ENCODE results near the gene PTPDC1.

The PTPDC1 gene

GRCh38 chr9:94140418-94140780 lies 56.1 kb downstream of the PTPDC1 start:
- in situ Hi-C loops (cut with MboI; ENCODE audit: low sequenced_read_pairs), result no loop called here

DNA sequence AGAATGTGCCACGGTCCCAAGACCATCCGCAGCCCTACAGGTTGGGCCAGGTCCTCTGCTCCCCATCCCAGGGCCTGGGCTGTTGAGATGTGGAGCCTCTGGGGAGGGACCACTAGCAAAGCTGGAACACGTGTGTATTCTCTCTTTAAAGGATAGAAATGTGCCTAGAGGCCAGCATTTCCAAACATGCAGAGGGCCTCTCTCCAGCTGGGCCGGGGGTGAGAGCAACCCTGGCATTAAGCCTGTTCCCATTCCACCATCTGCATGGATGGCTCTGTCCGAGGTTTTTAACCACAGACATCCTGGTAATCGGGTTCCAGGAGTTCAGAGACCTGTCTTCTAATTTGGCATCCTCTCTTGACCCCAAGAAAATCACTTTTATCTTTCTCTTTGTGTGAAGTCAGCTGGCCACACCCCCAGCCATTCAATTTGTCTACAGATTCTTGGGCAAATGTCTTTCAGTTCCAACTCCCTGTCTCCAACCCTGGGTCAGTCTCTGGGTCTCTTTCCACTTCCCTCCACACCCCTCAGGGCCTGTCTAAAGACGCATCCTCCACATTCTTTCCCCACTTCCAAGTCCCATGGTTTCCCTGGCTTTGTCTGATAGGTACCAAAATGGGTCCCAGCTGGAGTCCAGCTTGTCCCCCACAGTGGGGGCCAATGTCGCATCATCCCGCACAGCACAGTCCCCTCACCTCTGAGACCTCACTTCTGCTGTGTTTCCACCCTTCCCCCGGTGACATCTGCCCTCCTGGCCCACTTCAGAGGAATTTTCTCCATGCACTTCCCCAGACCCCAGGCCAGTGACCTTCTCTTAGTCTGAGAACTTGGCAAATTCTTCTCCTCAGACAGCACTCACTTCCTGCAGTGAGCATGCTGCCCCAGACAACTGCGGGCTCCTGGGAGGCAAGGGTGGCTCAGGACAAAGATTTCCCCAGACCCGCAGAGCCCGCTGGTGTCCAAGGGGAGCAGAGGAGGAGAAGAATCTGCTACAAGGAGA lies 56.8 kb downstream of the PTPDC1 start:
- in situ Hi-C loops (cut with MboI; ENCODE audit: low sequenced_read_pairs), result no loop called here

GRCh38 chr9:94142353-94142752 lies 58.1 kb downstream of the PTPDC1 start:
- in situ Hi-C loops (cut with MboI; ENCODE audit: low sequenced_read_pairs), result no loop called here

GRCh38 chr9:94144394-94144793 lies 60.1 kb downstream of the PTPDC1 start:
- in situ Hi-C loops (cut with MboI; ENCODE audit: low sequenced_read_pairs), result no loop called here

GRCh38 chr9:94145640-94146039 lies 61.4 kb downstream of the PTPDC1 start:
- in situ Hi-C loops (cut with MboI; ENCODE audit: low sequenced_read_pairs), result no loop called here

DNA sequence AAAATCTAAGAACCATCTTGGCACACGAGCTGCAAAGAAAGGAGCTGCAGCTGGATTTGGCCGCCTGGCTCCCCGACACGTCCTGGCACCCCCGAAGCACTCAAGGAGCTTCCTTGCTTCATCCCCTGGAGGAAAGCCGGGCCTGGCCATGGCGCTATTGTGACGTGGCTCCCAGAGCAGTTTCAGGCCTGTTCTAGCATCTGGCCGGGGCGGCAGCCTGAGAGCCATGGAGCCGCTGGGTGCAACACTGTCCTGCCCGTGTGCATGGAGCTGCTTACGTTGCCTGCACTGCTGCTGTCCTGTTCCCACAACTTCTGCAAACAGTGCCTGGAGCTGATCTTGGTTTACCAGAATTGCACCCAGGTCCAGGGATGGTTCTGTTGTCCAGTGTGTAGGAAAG lies 63.5 kb downstream of the PTPDC1 start:
- in situ Hi-C loops (cut with MboI; ENCODE audit: low sequenced_read_pairs), result no loop called here

- in situ Hi-C loops (cut with MboI; ENCODE audit: low sequenced_read_pairs), result no loop called here
These were observed 64.2 kb downstream of the PTPDC1 start for GRCh38 chr9:94148419-94148818.

GRCh38 chr9:94149696-94150095 lies 65.4 kb downstream of the PTPDC1 start:
- in situ Hi-C loops (cut with MboI; ENCODE audit: low sequenced_read_pairs), result no loop called here

- in situ Hi-C loops (cut with MboI; ENCODE audit: low sequenced_read_pairs), result no loop called here
These were observed 66.1 kb downstream of the PTPDC1 start for GRCh38 chr9:94150279-94150828.

DNA sequence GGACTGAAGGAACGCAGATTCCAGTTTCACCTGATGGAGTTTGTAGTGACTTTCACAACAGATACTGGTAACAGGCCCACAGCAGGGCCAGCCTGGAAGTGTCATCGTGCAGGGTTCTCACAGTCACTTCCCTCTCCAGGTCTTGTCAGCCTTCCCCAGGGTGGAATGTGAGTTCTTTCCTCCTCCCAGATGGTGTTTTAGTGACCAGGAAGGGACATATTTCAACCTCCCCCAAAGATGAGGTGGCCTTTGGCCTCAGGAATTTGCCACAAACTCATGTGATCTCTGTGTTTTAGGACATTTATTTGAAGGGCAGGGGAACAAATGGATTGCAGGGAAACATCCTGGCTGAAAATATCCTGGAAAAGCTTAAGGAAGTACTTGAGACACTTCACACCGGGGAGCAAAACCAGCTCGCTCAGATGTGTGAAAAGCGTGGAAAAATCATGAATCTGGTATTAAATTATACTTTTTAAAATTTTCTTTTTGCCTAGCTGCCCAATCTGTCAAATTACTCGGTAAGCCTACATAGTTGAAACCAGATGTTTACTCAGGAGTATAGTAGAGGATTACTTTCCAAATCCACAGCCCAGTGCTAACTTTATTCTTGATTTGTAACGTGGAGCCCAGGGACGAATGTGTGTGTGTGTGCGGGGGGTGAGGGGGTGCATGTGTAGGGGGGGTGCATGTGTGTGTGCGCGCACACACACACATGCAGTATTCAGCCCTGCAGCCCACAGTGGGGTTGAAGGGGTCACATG lies 66.8 kb downstream of the PTPDC1 start:
- in situ Hi-C loops (cut with MboI; ENCODE audit: low sequenced_read_pairs), result no loop called here

DNA sequence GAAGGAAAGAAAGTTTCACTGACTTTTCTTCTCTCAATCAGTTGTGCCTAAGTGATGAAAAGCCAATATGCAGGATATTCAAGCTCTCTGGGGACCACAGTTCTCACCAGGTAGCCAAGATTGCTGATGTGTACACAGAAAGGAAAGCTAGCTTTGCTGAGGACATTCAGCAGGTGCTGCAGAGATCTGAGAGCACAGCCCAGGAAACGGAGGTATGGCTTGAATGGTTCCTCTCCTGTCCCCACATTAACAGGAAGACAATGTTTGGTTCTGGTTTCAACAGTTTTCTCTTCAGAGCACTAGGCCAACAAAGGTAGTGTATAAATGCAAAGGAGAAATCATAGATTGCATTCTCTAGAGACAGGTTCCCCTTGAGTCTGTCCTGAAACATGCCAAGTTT lies 69.6 kb downstream of the PTPDC1 start:
- in situ Hi-C loops (cut with MboI; ENCODE audit: low sequenced_read_pairs), result no loop called here

- in situ Hi-C loops (cut with MboI; ENCODE audit: low sequenced_read_pairs), result no loop called here
These were observed 72.2 kb downstream of the PTPDC1 start for GRCh38 chr9:94156348-94157049.

- in situ Hi-C loops (cut with MboI; ENCODE audit: low sequenced_read_pairs), result no loop called here
These were observed 73.0 kb downstream of the PTPDC1 start for GRCh38 chr9:94157050-94157801.

All from hTERT RPE-1 (cell line).